HG03378 (cell line): Measurements from ENCODE around the gene ITIH6.
A peak's percentile ranks its signal among the peaks of the same experiment; 100 is the strongest.
"Not testable (repeated sequence)": the region's sequence is repeated elsewhere in the genome, so short reads cannot be mapped to it uniquely, and the experiment has no call there.

Experiments used
- ATAC-seq: cut with Tn5 transposase; IDR thresholded peaks from one replicate; pipeline ENCODE4 v1.9.1; 2021; ENCODE audit warnings: mild to moderate bottlenecking, moderate library complexity; ENCODE audit not compliant: unreplicated experiment

ITIH6 gene

GRCh38 chrX:54808605-54809483, 10.8 kb upstream of the ITIH6 start:
- ATAC-seq, result peak; percentile 85

GRCh38 chrX:54808109-54808604, 10.1 kb upstream of the ITIH6 start:
- ATAC-seq, result peak; percentile 26

GRCh38 chrX:54807524-54808108, 9.6 kb upstream of the ITIH6 start, which contains the start of gene MAGED2:
TSS of gene MAGED2 (plus strand) at chrX:54807745. CDS start at chrX:54809332, 1,587 bp downstream.
- ATAC-seq, result no peak

- ATAC-seq, result no peak
Observed at GRCh38 chrX:54799046-54799445, 991 bp upstream of the ITIH6 start.

- no peak for ATAC-seq
Observed at GRCh38 chrX:54794795-54795194, 3.3 kb downstream of the ITIH6 start.

GRCh38 chrX:54794028-54794427, 4.0 kb downstream of the ITIH6 start:
- ATAC-seq, result no peak

- ATAC-seq, result not testable (repeated sequence)
Observed at GRCh38 chrX:54789405-54789804, 8.7 kb downstream of the ITIH6 start.

- no peak for ATAC-seq
Observed at GRCh38 chrX:54788446-54788845, 9.6 kb downstream of the ITIH6 start.

GRCh38 chrX:54786967-54787366, 11.1 kb downstream of the ITIH6 start:
- no peak for ATAC-seq

- ATAC-seq, result no peak
Observed at GRCh38 chrX:54785901-54786300, 12.2 kb downstream of the ITIH6 start.

- ATAC-seq, result no peak
Observed at GRCh38 chrX:54776987-54777672, 20.9 kb downstream of the ITIH6 start.

GRCh38 chrX:54776061-54776460, 22.0 kb downstream of the ITIH6 start:
- ATAC-seq, result no peak

- ATAC-seq, result not testable (repeated sequence)
Observed at GRCh38 chrX:54774391-54775094, 23.5 kb downstream of the ITIH6 start.

GRCh38 chrX:54758114-54759055, 39.7 kb downstream of the ITIH6 start:
- ATAC-seq, result no peak

- no peak for ATAC-seq
Observed at GRCh38 chrX:54754854-54755253, 43.2 kb downstream of the ITIH6 start.

- no peak for ATAC-seq
Observed at GRCh38 chrX:54748626-54749025, 49.4 kb downstream of the ITIH6 start.

GRCh38 chrX:54747733-54748393, 50.2 kb downstream of the ITIH6 start:
- no peak for ATAC-seq

GRCh38 chrX:54746928-54747327, 51.1 kb downstream of the ITIH6 start:
- no peak for ATAC-seq

- ATAC-seq, result no peak
Observed at GRCh38 chrX:54745676-54746075, 52.4 kb downstream of the ITIH6 start.
